NCI-H2107 (cell line): ENCODE measurements around the gene MAGI2.
"Not testable (repeated sequence)": the region's sequence is repeated elsewhere in the genome, so short reads cannot be mapped to it uniquely, and the experiment has no call there.

ENCODE experiments used
- DNase-seq: peaks from one replicate; lab custom pipeline; 2025; lab: John Stamatoyannopoulos, UW

MAGI2 gene

DNA sequence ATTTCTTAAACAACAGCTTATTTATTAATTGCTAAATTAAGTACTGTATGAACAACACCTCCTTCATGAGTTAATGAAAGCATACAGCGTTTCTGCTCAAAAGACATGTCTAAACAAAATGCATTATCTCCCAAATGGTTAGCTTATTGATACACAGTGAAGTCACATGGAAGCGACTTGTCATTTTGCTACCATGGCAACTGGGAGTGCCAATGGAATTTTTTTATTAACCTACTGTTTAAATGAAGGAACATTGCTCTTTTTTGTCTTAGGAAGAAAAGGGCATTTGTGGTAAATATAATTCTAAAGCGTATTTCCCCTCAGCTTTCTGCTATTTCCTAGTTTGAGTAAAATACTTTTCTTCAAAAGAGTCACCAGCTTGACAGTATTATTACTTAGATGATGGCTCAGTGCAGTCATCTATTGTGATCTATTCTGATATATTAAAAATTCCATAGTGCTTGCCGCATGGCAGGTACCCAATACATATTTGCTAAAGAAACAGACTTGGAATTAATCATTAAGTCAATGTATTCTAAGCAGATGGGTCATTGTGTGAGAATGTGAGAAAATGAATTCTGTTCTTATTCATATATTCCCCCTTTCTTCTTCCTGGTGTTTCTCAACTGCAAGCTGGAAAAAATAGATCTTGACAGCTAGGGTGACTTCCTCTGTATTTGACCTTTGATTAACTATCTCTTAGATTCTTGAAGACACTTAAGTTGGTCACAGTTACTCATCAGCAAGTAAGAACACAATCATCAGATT is 818.3 kb downstream of the MAGI2 start:
- DNase-seq = no peak

DNA sequence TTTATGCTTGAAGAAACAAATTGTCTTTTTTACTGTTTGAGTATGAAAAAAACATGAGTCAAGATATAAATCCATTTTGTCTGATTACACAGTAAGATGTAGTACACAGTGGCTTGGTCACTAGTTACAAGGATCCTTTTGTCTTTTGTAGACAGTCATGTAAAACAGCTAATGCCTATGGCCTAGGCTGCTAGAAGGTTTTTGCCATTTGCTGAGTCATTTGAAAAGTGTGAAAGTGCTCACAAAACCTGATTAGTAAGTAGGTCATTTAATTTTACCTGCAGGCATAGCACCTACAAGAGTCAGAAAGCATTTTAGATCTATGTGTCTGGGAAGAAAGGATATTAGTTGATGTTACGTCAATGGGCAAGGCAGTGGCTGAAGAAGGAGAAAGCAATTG is 819.4 kb downstream of the MAGI2 start:
- no peak for DNase-seq

DNA sequence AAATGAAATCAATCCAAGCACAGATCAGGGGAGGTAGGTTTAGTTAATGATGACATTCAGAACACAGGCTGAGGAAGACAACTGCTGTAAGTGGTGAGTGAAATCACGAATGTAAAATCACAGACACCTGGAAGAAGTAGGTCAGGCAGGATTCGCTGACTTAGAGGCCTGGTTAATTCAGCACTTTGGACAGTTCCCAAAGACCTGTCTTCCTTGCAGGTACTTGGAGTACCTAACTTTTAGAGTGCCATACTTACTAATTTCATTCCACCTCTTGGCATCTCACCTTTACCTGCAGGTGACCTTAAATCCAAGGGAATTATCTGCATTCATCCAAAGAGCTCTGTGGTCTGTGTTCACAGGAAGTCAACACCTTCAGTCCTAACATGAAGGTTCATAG is 832.5 kb downstream of the MAGI2 start:
- DNase-seq = no peak

DNA sequence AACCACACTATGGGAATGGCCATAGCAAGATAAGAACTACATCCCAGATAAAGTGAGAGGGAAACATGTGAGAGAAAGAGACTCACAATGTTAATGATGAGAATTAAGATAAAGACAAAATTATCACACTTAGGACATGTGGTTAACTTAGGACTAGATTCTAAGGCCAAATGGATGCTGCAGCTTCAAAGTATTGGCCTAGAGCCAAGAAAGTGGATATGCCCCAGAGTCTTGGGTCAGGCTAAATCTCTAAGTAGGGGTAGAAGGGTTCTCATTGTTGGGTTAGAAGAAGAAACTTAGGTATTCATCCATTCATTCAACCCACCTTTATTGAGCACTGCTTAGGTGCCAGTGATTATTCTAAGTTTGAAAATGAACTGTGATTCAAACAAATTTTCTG is 836.9 kb downstream of the MAGI2 start:
- DNase-seq = no peak

DNA sequence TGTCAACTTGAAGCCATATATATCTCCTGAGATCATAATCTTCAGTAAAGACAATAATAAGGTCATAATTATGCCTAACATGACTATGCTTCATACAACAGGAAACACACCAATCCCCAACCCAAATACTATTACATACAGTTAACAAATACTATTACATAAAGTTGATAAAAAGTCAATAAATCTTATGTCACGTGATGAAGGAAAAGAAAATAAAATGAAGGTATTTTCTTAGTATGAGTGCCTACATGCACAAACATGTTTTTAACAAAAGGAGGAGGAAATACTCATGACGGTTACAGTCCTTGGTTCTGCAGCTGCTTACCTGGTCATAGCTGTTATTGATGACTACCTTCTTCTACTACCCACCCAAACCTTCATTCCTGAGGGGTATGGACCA is 844.2 kb downstream of the MAGI2 start:
- DNase-seq = no peak

DNA sequence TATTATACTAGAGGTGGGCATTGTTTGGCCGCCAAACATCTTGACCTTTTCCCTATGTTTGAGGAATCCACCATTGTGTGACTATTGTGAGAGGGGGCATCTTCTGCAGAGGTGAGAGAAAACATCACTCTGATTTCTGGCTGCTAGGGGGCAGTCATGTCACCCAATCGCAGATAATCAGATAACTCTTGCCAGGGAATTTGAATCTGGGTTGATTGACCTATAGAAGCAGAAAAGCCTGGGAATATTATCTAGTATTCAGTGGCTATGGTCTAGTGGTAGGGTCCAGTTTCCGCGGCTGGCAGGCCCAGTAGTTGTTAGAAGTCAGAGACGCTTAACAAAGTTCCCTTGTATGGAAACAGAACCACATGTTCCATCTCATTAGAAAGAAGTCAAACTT is 846.4 kb downstream of the MAGI2 start:
- DNase-seq = no peak

DNA sequence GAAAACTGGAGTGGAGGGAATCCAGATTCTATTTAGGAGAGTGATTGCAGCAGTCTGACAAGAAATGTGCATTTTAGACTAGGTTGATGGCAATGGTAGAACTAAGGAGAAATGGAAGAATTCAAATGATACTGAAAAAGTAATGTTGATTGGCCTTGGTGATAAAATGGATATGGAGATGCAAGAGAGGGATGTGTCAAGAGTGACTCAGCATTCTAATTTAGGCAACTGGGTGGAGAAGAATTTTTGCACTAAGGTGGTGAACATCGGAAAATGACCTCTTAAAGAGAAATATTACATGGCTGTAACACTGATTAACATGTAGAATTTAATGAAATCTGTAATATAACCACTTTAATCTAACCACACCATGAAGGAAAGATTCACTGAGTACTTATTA is 848.3 kb downstream of the MAGI2 start:
- no peak for DNase-seq

DNA sequence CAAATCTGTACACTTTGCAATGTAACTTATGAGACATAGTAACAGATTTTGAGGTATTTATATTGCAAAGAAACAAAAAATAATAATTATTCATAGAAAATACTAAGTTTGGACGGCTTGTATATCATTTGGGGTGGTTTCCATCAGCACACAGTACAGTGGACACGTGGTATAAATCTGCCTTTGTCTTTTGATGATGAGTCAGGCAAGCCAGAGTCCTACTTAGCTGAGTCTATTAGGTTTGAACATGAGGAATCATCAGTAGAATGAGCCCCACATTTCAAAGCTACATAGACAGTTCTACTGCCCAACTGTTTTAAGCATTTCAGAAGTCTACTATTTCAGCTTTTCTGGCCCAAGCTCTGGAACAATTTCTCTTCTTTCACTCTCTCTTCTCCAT is 851.7 kb downstream of the MAGI2 start:
- no peak for DNase-seq

DNA sequence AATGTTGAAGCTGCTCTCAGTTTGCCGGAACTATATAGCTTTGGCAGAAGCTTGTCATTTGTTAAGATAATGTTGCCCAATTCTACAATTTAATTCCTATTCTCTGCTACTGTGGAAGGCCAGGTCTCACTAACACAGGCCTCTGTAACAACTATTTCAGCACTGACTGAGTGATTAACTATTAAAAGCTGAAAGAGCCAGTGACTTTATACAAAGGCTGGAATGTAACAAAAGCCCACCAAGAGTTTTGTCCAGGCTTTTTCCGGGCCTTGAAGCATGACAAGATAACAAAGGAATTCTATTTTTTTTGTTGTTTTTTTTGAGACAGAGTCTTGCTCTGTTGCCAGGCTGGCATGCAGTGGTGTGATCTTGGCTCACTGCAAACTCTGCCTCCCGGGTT is 859.3 kb downstream of the MAGI2 start:
- DNase-seq = no peak

DNA sequence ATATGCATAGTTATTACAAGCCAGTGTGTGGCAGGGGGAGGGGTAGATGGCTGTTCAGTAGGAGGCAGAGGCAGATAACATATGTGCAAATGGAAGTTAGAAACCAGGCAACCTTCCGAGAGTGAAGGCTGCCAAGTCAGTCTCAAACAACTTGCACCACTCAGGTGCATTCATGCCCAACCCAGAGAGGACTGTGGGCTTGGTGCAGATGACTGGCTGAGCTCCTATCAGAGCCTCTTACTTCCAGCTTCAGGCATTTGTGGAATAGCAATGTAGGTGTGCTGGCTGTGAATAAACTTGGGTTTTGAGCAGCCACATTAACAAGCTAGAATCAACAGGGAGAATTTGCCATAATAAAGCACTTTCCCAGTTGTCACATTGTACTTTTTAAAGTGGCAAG is 865.1 kb downstream of the MAGI2 start:
- DNase-seq = no peak

DNA sequence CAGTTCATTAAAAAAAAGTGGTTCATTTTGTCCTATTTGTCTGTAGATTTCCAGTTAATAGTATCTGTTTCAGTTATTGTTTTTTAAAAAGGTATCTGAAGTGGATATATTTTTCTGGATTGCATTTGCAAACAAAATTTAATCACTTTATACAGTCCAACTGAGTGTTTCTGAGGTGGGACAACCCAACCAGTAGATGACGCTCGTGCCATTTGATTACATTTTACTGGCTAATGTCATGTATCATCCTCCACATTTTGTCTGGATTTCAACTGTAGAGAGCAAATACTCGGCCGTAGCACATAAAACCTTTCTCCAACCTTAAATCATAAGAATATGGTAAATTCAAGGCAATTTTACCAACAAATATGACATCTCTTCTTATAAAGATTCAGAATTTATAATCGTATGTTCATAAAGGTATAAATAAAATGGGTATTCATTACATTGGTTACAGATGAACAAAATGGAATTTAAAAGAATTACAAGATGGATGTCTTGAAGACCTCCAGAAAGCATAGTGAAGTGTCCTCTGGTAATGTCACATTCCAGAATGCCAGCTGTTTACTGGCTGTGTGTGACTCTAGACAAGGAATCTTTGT is 865.9 kb downstream of the MAGI2 start:
- no peak for DNase-seq

DNA sequence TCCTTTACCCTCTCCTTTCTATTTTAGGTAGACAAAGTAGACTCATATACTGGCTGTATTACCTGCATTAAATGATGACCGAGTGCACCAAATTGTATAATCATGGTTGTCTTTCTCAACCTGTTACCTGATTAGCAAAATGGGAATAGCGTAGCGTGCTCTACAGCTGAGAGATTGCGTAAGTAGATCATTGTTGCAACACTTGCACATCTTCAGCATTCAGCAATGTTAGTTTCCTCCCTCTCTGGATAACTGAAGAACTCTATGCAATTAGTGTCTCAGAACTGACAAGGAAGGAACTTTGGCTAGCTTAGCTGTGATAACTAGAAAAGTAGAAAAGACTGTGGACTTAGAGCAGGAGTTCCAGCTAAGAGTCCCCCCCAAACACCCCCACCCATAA is 867.5 kb downstream of the MAGI2 start:
- no peak for DNase-seq

DNA sequence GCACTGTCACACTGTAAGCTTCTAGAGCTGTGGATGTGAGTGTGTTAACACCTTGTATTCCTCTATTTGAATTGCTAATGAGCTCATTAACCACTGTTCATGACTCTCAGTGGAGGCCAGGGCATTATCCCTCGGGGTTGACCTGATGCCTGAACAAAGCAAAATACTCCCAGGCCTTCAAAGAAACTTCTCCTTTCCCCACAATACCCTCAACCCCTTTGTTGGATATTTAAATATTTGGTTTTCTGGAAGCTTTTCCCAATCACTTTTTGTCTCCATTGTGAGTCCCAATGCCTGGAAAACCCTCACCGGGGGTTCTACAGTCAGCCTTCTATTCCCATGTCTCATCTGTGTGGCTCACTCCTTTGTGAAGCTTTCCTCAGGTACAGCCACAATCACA is 874.8 kb downstream of the MAGI2 start:
- DNase-seq = no peak

DNA sequence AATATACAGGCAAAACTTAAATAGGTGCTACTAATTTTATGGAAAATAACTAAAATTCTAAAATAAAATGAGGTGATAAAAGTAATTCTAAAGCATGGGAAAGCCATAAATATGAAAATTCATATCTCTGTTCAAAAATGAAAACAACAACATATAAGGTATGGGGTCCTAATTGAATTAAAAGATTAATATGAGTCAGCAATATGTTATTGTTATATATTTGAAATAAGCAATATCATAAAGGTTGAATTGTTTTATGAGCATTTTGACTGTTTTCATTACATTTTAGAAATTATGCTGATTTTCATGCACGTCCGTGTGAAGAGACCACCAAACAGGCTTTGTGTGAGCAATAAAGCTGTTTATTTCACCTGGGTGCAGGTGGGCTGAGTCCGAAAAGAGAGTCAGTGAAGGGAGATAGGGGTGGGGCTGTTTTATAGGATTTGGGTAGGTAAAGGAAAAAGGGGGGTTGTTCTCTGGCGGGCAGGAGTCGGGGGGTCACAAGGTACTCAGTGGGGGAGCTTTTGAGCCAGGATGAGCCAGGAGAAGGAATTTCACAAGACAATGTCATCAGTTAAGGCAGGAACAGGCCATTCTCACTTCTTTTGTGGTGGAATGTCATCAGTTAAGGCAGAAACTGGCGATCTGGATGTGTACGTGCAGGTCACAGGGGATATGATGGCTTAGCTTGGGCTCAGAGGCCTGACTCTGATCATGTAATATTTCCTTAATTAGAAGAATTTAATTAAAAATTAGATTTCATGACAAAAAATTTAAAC is 876.1 kb downstream of the MAGI2 start:
- not testable (repeated sequence) for DNase-seq

DNA sequence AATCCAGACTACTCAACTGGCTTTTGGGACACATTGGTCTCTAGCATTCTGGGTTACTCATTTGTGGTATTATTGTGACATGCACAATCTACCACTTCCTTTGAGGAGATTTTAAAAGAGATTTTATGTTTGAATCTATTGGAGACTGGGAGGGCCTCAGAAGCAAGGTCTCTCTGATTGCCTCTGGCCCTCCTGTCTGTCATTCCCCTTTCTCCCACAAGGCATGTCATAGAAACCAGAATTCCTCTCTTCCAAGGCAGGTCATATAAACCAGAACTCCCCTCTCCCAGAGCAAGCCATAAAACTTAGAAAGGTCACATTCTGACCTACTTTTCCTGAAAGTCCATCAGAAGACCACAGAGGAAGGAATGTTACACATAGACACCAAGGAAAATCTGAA is 877.2 kb downstream of the MAGI2 start:
- DNase-seq = no peak

DNA sequence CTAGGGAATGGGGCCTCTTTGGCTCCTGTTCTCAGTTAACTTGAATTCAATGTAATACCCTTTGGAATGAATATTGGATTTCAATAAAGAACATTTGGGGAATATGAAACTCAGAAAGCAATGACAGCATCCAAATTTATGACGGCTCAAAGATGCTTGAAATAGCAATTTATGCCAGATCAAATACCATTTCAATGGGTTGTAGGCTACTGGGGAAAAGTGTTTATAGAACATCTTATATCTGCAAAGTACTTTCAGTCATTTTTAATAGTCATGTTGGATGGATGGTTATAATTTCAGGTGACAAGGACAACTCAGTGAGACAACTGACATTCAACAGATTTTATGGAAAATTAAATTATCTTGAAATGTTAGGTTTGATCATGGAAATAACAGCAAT is 882.2 kb downstream of the MAGI2 start:
- no peak for DNase-seq

DNA sequence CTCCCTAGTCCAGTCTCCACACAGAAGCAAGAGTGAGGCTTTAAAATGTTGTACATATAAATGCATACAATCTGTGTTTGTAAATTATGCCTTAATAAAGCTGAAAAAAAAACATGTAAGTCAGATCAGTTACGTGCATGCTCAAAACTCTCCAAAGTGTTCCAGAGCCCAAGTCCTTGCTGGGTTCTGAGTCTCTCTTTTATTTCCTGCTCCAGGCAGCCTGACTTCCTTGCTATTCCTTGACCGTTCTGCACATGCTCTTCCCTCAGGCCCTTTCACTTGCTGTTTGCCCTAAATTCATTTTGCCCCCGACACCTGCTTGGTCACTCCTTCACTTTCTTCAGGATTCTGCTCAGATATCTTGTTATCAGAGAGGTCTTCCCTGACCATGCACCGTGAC is 884.8 kb downstream of the MAGI2 start:
- DNase-seq = no peak

DNA sequence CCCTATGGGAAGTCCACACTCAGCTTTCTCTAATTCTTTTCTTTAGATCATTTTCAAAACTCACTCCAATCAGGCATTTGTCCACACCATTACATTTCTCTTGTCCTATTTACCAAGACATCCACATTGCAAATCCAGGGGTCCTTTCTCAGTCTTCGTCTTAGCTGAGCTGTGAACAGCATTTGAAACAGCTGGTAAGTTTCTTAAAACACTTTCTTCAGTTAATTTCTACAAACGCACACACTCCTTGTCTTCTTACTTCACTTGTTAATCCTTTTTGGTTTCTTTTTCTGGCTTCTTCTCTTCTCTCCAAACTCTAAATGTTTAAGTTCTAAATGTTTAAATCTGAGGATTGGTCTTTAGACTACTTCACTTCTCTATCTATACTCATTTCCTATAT is 885.6 kb downstream of the MAGI2 start:
- no peak for DNase-seq

DNA sequence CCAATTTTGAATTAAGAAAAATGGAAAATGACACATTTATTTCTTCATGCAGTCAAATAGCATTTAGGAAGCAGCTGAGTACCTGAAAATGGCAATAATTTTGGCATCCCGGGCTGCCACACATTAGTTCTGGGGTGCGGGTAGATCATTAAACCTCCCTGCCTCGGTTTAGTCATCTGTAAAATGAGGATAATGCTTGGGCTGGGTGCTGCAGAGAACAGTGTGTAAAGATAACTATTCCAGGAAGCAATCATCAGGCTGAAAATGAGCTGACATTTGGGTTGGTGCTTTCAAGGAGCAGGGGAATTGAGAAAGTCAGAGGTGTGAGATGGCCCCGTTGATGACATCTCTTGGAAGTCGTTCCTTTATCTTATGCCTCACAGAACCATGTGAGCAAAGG is 887.7 kb downstream of the MAGI2 start:
- DNase-seq = no peak

DNA sequence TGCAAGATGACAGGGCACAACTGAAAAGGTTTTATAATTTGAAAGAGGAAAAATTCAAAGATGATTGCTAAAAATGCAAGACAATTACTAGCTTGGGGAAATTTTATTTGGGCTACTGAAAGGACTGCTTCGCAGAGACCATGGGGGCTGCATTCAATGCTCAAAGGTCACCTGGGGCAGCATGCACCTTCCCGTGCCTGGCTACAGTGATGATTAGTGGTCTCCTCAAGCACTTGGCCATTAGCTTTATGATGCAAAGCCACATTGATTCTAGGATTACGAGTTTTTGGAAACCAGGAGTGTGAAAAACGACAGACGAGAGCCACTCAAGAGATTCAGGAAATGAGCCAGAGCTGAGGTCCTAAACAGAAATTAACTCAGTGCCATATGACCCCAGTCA is 890.3 kb downstream of the MAGI2 start:
- DNase-seq = no peak

DNA sequence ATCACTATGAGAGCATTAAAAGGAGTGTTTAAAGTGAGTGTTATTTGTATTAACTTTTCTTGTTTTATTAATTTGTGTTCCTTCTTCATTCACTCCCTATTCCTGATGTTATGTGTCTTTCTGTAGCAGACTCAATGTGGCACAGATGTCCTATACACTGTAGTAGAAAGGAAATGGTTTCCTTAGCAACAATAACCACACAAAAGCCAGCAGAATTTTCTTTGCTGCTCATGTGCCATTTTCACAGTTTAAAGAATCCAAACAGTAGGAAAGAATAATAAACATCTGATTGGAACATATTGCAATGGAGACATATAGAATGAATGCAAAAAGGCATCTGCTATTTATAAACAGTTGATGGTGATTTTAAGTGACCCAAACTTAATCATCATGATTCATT is 891.3 kb downstream of the MAGI2 start:
- DNase-seq = no peak

DNA sequence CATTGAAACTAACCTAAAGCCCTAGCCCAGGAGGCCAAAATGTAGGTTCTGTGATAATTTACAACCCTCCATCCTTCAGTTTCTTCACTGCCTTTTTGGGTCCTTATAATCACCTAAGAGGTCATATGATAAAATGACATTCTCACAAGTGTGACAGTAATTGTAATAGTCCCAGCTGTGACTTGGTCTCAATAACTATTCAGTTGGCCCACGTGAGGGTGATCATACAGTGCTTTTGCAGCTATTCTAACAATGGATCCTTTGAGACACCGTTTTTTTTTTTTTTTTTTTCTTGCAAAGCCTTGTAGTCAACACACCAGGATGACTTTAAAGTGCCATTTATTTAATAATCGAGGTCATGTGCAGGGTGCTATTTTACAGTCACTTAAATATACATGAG is 894.9 kb downstream of the MAGI2 start:
- no peak for DNase-seq

DNA sequence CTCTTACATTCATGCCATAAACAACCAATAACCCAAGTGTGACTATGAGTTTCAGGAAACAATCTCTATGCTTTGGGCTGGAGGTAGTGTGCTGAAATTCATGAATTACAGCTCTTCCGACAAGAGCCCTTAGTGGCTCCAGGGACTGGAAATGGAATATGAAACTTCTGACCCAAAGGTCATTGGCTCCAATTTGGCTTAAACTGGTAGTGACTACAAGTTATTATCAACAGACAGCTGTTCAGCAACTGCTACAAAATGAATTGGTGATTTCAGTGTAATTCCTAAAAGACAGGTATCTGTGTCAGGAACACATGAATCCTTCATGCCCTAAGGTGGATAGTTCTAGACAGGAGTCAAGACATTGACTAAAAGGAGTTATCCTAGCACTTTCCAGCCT is 909.5 kb downstream of the MAGI2 start:
- no peak for DNase-seq
